ENCODE data around the gene ZNF407. TPM values are rescaled to one million over a fixed set of nuclear protein-coding genes. Genes with fewer than 3 reads are reported as not detected.

Gene ZNF407
- total RNA-seq, 1 experiment from 2014 or later: 8.2 TPM

DNA sequence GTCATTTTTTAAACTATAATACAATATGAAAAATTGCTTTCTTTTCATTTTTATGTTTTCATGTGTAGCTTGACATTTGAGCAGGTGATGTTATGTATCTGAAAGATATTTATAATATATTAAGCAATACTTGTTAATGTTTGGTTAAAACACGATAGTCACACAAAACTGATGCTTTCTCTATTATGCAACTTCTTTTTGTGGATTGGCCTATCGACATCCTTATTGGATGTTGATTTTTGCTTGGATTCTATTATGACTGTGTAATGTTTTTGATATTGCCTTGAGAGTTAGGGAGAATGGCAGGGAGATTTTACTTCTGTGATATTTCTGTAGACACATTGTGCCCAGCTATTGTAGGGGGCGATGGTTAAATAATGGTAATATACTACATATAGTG lies 128.0 kb downstream of the ZNF407 start:
- DNase-seq (ENCODE audit: low read depth): no peak

DNA sequence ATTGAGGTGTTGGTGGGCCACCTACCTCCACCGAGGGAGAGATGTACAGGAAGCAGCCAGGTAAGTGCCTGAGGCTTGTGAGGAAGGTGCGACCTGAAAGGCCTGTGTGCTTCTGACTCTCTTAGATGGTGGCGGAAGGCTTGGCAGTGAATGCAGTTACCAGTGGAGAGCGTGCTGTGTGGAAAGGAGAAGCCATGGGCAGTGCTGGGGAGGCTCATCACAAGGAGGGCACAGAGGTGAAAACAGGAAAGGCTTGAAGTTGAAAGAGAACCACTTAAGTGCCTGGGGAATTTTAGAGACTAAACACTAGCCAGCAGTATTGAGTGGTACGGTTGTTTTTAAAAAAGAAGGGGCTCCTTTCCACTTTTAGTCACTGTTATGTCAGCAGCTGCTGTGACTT lies 130.9 kb downstream of the ZNF407 start:
- DNase-seq (ENCODE audit: low read depth): no peak

DNA sequence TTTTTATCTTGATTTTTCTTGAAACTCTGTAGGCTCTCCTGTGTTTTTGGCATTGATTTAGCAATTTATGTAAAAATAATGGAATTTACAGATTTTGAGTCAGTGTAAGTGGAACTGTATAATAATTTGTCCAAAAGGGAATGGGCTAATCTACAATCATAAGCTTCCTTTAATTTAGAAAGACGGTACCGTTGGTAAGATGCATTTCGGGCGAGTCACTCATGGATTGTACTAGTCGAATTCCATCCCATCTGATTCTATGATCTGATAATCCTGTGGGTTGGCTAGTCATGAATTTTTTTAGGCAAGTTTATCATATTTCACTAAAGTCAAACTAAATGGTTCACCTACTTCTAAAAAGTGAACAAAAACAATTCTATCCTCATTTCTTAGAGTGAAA lies 133.4 kb downstream of the ZNF407 start:
- DNase-seq (ENCODE audit: low read depth): peak; percentile 65

DNA sequence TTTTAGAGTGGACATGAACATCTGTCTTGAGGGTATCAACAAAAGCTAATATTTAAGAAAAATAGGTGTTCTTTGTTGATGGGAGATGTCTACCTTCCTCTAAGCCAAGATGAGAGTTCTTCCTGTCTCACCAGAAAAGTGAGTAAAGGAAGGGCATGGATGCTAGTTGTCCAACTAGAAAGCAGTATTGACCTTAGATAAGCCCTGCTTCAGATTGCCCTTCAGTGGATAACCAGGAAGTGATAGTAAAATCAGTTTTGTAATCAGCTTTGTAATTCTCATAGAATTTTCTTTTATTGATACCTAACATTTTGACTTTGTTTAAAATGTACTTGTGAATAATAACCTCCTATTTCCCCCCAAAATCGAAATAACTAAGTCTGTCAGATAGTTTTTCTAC lies 134.7 kb downstream of the ZNF407 start:
- no peak for DNase-seq (ENCODE audit: low read depth)

DNA sequence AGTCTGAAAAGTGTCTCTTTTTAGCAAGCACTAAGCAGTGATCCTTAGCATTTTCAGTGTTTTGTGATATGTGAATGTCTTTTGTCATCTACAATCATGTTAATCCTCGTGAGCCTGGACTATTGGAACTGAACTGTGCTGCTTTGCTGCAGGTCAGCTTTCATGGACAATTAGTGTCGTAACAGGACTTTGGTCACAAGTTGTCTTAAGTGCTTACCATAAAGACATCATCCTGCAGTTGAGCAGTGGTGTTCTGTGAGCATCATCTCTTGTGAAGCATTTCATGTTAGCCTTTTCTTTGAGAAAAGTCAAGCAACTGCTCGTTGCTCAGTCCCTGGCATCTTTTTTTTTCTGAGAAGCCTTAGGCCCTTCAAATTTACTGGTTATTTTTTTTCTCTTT lies 135.9 kb downstream of the ZNF407 start:
- DNase-seq (ENCODE audit: low read depth): no peak

DNA sequence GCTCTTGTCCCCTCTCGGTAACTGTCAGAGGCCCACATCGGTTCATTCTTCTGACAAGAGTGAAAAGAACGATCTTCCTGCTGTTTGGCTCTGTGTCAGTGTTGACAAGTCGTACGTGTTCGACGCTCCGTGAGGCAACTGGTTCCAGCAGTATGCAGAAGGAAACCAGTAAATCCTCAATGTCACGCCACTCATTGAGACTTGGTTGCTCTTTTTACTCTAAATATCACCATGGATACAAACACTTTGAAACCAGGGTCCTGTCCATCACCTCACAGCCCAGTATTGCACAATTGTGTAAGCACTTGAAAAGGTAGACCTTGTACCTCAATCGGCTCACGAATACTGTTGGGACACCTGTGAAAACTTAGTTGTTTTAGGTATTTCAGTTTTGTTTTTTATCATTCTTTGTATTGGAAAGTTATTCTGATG lies 136.4 kb downstream of the ZNF407 start:
- DNase-seq (ENCODE audit: low read depth): no peak

DNA sequence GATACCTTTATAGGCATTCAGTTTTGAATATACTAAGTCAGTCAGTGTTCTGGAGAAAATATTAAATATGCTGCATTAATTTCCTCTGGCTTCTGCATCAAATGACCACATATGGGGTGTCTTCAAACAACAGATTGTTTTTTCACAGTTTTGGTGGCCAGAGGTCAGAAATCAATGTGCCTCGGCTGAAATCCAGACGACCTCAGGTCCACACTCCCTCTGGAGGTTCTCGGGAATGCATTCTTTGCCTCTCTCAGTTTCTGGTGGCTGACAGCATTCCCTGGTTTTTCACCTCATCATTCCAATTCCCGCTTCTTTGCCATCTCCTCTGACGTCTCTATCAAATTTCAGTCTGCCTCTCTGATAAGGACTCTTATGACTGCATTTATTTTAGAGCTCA lies 142.3 kb downstream of the ZNF407 start:
- DNase-seq (ENCODE audit: low read depth): no peak

DNA sequence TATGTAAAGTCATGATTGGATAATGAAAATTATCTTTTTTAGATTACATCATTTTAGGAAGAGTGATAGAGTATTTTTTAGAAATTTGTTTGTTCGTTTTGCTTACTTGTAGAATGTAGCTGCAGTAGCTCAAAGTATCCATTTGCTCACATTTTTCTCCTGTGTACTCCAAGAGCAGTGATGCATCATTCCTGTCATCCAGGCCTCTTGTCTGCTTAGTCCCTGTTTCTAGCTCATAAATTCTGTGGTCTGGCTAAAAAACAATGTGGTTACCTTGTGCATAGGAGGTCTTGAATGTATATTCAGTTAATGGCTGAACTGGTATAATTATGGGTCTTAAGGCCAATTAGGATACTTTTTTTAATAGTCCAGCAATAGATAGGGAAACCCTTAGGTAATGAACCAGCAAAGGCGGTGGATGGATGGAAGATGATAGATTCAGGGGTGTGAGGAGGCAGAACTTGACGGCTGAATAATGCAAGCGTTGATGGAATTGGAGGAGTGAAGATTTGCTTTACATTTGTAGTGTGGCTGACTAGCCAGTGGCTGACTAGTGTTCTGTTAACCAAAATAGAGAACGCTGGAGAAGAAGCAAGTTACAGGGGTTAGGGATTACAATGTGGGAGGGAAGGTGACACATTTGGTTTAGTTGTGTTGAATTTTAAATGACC lies 145.0 kb downstream of the ZNF407 start:
- DNase-seq (ENCODE audit: low read depth): no peak

DNA sequence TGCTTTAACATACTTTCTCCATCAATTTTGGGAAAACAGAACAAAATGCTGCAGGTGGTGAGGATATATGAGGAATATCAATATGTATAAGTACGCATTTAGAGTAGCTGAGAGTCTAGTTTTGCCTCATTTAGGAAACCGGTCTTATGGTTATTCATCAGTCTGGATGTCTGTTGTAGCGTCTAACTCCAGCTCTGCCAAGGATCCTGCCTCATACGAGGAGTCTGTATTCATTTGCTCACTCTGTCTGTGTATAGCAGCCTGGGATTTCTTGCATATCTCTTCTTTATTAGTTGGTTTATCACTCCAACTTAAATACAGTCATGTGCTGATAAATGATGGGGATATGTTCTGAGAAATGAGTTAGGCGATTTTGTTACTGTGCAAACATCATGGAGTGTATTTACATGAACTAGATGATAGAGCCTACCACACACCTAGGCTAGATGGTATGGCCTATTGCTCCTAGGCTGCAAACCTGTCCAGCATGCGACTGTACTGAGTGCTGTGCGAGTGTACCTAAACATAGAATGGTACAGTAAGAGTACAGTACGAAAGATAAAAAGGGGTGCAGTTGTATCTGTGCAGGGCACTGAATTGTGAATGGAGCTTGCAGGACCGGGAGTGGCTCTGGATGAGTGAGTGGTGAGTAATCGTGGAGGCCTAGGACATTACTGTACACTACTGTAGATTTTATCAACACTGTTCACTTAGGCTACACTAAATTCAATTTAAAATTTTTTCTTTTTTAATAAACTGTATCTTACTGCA lies 148.1 kb downstream of the ZNF407 start:
- peak; percentile 80 for DNase-seq (ENCODE audit: low read depth)

DNA sequence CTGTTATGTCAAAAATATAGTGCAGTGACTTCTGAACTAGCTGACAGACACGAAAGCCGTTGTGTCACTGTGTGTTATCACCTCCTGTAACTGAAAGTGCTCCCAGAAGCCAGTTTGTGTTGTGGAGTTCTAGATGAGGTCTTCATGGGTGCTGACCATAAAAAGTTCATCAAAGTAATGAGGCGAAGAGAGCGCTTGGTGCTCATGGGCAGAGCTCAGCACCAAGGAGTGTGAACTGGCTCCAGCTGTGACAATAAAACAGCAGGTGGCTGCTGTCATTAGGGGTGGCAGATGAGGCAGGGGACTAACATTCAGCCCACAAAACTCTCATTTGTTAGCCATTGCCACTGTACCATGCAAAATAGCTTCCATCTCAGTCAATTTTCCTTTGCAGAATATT lies 151.1 kb downstream of the ZNF407 start:
- DNase-seq (ENCODE audit: low read depth): no peak

DNA sequence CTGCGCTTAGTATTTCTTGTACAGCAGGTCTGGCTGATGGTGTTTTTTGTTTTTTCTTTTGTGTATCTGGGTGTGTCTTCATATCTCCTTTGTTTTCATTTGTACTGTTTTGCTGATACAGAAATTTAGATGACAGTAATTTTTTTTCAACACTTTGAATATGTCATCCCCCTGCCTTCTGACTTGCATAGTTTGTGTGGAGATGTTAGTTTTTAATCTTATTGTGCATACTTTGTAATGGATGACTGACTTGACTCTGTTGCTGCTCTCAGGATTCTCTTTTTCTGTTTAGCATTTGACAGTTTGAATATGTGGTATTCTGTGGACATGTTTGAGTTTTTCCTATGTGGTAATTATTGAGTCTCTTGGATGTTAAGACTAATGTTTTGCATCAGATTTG lies 161.3 kb downstream of the ZNF407 start:
- DNase-seq (ENCODE audit: low read depth): no peak

DNA sequence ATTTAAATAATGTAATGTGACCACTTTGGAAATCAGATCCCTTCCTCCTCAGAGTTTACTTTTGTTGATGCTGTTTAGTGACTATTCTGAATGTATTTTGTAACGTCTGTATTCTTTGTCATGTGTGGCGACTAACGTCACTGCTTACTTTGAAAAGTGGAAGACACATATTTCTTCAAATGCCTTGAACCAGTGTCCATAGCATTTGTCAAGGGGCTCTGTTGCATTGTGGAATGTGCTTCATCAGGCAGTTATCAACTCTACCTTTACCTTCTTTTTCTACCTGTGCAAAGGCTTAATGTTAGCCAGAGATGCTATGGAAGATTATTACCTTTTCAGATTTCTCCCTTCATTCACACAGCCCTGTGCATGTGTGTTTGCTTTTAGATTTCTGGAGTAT lies 162.4 kb downstream of the ZNF407 start:
- DNase-seq (ENCODE audit: low read depth): no peak

DNA sequence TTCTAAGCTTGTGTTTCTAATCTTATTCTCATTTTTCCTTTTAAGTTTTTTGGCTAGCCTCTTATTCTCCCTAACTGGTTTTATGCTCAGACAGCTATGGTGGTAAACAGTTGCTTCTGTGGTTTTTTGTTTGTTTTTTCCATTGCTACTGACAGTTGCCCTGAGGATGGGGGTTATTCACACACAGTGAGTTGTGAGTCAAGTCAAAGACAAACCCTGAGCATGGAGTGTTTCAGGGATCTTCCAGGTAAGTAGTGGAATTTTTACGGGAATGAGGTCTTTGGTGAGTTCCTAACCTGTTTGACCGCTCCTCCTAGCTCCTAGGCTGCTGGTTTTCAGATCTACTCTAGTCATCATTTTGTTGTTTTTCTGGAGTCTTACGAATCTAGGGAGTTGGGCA lies 162.8 kb downstream of the ZNF407 start:
- DNase-seq (ENCODE audit: low read depth): no peak

DNA sequence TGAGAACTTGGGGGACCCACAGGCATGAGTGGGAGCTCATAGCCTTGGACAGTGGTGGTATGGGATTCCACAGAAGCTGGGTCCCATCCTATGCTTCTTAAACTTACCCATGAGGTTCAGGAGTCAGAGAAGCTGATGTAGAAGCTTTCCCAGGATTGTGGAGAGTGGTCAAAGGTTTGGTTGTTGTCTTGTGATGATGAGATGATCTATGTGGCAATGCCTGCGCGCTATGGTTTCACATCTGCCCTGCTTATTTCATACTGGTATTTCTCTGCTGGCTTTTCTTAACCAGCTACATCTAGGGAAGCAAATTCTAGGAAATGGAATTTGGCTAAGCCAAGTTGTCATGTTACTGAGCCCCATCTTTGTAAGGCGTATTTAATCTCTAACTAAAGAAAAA lies 168.6 kb downstream of the ZNF407 start:
- DNase-seq (ENCODE audit: low read depth): no peak

DNA sequence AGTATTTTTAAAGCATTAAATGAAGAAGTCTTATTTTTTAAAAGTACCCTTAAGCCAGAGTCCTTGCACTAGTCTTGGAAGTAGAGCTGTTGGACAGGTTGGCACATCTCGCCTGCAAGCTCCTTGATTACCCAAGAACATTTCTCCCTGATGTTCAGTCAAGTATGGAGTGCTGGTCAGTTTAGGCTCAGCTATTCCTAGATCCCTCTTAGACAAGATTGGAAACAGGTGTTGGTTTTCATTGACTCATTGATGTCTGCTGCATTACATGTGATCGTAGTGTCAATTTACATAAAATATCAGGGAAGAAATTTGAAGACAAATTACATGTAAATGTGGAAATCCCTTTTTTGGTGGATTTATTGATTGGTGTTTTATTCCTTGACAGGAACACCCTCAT lies 170.4 kb downstream of the ZNF407 start:
- DNase-seq (ENCODE audit: low read depth): no peak

DNA sequence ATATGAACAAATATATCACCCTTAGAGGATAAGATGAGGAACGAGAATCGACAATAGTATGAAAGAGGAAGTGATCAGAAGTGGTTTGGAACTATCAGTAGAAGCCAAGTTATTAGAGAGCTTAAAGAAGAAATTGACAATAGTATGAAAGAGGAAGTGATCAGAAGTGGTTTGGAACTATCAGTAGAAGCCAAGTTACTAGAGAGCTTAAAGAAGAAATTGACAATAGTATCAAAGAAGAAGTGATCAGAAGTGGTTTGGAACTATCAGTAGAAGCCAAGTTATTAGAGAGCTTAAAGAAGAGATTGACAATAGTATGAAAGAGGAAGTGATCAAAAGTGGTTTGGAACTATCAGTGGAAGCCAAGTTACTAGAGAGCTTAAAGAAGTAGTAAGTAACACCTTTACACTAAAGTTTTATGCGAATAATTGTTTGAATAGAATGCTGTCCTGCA lies 175.5 kb downstream of the ZNF407 start:
- no peak for DNase-seq (ENCODE audit: low read depth)

DNA sequence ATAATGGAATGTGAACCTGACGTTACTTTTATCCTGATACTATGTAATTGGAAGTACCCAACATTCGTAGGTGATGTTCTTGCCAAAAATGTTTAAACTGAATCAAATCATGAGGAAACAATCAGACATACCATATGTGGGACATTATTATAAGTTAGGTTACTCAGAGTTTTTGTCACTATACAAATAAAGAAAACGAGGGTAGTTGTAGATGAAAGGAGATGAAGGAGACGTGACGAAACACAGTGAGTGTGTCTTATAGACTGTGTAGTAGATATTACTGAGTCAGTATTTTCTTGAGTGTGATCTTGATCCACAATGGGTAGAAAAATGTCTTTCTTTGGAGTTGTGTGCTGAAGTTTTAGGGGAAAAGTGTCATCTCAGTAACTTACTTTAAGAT lies 176.8 kb downstream of the ZNF407 start:
- DNase-seq (ENCODE audit: low read depth): no peak

DNA sequence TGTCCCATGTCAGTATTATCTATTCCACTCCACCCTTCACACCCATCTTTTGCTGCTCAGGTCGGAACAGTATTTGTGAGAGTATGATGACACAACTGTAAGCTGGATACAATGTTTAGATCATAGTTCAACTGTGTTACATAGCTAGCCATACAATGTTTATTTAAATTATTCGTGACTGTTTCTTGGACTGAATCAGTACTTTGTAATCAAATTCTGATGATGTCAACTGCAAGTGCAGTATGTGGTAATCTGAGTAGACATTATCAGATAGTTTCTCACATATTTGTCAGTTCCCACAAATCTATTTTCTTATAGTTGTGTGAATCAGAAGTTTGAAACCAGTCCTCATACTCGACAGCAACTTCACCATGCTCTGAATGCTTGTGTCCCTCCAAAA lies 177.6 kb downstream of the ZNF407 start:
- DNase-seq (ENCODE audit: low read depth): peak; percentile 50

DNA sequence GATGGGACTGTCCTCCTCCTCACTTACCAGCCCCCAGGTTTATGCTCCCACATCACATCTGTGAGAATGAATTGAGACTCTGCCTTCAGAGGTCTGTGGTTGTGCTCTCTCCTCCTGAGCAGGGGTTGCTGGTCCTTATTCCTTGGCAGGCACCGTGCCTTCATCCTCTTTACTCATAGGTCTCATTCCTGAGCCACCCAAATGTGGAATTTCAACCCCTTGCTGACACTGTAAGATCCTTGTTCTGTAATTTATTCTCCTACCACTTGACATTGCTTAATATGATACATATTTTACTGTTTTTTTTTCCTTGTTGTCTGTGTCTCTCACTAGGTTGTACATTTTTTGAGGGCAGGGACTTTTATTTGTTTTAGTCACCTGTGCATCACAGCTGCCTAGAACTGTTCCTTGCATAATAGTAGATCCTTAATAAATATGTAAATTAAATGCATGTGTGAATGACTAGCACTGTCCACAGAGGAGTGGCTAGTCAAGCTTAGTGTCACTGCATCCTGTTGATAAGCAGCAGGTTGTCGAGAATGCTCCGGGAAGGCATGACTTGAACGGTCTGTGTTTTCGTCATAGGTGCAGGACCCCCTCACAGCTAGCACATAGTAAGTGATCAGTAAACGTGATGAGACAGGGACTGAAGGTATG lies 180.6 kb downstream of the ZNF407 start:
- no peak for DNase-seq (ENCODE audit: low read depth)

DNA sequence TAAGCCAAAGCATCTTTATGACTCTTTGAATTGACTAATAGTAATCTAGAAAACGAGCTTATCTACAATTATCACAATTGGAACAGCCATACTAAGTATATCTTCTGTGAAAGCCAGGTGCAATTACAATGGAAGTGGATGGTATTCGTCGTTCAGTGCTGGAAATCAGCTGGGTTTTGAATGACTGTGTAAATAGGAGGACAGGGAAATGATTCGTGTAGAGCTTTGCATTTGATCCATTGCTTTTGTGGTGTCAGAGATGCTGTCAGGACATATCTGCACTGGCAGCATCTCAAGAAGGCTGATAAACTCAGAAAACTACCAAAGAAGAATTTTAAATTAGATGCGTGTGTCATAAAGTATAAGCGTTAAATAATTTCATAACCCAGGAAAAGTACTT lies 187.1 kb downstream of the ZNF407 start:
- DNase-seq (ENCODE audit: low read depth): no peak

DNA sequence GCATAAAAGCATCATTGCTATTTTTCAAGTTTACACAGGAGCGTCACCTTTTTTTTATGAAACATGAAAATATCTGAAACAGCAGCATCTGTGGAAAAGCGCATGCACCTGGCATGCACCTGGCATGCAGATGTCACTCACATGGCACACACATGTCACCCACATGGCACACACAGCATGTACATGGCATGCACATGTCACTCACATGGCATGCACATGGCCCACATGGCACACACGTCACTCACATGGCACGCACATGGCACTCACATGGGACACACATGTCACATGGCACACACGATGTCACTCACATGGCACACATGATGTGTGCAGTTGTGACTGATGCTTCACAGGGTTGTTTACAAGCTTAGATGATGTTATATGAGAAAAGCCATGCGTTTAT lies 188.0 kb downstream of the ZNF407 start:
- DNase-seq (ENCODE audit: low read depth): no peak

DNA sequence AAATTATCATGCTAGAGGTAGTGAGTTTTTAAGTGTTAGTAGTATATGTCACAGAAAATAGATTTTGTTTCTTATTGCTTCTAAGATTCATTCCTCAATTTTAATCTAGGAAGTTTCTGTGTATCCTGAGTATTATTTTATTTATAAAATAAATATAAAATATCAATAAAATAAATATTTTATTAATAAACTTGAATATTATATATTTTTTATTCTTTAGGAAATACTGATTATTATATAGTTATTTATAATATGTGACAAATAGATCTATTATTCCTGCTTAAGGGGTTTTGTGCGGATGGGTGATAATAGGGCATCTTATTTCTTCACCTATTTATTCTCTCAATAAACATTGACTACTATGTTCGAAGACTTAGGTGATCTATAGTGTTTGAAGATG lies 191.0 kb downstream of the ZNF407 start:
- DNase-seq (ENCODE audit: low read depth): no peak

DNA sequence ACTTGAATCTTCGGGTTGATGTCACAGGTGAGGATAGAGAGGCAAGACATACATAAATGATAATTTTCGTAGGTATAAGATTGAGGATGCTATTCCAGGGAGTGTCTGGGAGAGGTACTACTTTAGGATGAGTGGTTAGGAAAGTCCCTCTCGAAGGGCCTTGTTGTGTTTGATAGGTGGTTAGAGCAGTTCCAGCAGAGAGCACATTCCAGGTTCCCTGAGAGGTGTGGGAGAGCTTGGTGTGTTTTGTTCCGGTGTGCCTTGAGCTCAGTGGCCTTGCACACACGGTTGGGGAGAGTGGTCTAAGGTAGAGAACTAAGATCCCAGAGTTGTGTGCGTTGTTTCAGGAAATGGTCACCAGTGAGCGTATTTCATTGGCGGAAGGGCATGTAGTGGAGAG lies 191.4 kb downstream of the ZNF407 start:
- no peak for DNase-seq (ENCODE audit: low read depth)
